Activated CD8-positive, alpha-beta memory T cell treated with anti-CD3 and anti-CD28 coated beads for 48 hours (primary cell): ENCODE measurements around the gene EPB41L1.

Experiments used
- DNase-seq, 3 experiments: peaks; one replicate each; pipeline ENCODE4 v3.0.0-alpha.2; 2020; ENCODE audit warnings: low read depth in 2 of 3, low spot score in 2 of 3

Gene EPB41L1

DNA sequence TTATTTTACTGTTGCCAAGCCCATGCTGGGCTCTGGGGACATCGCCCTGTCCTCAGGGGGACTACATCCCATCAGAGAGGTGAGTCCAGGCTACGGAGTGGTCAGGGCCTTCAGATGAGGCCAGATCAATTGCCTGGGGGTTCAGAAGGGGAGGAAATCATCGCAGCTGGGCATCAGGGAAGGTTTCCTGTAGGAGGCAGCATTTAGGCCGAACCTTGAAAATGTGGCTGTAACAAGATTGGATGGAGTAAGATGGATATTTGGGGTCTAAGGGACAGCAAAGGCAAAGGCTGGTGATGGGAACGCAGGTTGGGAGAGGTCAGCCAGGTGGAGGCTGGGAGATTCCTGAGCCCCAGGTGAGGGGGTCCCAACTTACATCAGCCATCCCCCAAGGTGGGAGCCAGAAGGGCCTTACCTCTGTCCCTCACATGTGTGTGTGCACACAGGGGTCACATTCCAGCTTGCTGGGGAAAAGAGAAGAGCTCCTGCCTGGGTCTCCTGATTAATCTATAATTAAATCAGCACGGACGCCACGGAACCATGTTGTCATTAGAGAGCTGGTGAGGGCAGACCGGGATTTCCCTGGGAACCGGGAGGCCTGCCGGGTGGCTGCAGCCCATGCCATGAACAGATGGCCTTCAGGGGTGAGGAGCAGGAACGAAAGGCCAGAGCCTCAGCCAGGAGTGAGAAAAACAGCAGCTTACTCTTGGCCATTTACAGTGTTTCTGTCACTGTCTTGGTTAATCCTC, 121.1 kb downstream of the EPB41L1 start:
- no peak for DNase-seq

DNA sequence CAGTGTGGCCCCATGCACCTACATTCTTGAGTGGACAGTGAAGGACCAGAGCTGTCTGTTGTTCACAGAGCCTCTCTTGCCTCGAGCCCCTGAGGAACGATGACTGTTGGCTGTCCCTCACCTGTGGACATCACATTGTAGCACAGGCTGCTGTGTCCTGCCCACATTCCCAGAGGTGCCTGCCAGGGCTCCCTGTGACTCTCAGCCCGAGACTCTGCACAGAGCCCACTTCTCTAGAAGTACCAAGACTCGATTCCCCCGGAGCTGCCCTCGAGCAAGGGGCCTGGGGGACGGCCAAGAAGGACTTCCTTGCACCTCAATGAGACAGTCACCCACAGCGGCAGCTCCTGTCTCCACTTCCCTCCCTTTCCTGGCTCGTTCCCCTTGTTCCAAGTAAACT, 123.0 kb downstream of the EPB41L1 start:
- DNase-seq, result no peak

DNA sequence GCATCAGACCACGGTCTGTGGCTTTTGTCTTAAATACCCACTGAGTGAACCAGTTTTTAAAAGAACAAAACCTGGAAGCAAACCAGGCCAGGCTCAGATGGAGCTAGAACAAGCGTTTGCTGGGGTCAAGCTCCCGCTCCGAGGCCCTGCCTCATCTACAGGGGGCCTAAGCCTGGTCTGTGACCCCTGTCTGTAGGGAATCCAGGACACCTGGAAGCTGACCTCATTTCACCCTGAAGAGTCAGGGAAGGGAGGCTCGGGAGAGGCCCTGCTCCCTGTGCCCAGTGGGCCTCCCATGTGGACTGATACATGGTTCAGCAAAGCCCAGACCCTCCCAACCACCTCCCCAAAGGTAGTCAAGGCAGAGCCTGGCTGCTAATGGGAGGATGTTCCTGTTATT, 124.8 kb downstream of the EPB41L1 start:
- no peak for DNase-seq

DNA sequence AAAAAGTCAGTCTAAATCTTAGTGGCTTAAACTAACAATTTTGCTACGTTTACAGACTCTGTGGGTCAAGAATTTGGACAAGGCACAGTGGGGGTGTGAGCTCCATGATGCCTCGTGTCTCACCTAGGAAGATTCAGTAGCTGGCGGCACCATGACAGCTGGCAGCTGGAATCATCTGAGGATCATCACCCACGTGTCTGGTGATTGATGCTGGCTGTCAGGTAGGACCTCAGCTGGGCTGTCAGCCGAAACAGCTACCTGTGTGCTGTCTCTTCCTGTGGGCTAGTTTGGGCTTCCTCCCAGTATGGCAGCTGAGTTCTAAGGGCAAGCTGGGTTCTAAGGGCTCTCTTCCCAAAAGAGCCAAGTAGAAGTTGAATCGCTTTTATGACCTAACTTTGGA, 125.2 kb downstream of the EPB41L1 start:
- no peak for DNase-seq

DNA sequence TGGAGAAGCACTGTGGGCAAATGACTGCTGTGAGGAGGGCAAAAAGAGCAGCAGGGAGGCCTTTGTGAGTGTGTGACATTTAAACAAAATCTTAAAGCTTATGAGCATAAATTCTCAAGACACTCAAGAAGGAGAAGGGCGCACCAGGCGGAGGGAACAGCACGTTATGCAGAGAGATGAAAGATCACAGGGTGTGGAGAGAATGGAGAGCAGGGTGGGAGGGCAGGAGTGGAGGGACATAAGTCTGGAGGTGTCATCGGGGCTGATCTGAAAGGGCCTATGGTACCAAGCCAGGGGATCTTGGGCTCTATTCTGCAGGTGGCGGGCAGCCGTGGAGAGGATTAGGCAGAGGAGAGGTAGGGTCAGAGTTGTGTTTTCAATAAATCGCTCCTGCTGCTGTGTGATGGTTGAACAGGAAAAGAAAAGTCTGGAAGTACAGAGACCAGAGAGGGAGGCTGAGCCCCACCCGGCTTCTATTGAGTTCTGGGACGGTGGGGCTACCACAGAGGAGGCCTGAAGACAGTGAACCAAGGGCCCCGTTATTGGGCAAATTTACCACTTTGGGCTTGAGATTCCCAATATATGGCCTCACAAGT, 127.3 kb downstream of the EPB41L1 start:
- no peak for DNase-seq
